NCI-H2029 (cell line): Measurements from ENCODE around the gene IGLL5.

Experiments used
- DNase-seq: peaks from one replicate; lab custom pipeline; 2025; lab: John Stamatoyannopoulos, UW

Gene IGLL5

DNA sequence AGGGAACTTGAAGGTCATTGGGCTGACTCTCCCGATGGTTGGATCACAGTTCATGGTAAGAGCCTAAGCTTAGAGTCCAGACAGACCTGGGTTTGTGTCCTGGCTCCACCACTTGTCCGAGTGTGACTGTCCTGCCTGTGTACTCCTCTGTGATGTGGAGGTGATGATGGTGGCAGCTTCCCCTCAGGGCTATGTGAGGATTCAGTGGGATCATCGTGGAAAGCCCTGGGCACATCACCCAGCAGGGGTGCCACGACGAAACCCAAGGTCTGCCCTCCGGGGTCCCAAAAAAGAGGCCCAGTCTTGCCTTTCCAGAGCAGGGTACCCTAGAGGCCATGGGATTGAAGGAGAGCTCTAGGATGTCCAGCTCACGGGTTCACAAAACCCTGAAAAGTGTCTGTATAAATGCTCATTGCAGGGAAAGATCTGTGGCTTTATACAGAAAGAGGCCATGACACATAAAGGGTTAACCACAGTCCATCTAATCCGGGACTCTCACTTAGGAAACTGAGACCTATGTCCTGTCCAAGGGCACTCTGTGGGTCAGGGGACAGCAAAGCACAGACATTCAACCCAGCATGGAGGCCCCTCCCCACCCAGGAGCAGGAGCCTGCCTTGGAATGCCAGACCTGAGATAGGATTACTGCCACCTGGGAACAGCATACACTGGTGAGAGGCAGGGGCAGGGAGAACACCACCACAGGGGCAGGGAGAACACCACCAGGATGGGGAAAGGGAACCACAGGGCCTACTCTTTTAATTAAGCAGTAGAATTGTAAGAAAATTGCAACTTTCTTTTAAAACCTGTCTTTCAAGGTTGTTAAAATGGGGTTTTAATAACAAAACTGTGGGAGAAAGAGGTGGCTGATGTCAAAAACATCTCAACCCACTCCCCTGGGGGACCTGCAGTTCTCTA is 51.3 kb downstream of the IGLL5 start:
- no peak for DNase-seq

- DNase-seq, result no peak
These were observed 52.2 kb downstream of the IGLL5 start for GRCh38 chr22:22939588-22940368.

GRCh38 chr22:22940961-22941605 is 53.5 kb downstream of the IGLL5 start:
- no peak for DNase-seq

DNA sequence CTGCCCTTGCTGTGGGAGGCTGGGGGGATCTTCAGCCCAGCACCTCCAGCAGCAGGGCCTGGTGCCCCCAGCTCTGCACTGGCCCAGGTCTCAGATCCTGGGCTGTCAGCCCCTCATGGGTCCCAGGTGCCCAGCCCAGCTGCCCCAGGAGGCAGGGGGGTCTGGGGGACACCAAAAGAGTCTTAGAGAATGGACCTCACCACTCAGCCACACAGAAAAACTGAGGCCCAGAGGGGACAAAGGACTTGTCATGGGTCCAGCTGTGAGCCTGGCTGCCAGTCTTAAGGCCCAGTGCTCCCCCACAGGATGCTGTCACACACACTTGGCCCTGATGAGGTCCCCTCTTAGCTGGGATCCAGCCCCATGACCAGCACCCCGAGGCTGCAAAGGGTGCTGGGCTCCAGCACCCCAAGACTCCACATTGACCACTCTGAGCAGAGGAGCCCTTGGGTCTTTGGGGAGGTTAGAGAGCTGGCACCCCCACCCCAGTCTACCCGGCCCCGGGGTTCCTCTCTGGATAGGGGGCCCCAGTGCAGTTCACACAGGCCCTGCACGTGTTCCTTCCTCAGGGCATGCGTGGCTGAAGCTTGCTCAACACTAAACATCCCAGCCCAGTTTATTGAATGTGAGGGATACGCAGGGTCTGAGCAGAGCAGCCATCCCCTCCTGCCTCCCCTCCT is 54.4 kb downstream of the IGLL5 start:
- DNase-seq, result no peak

DNA sequence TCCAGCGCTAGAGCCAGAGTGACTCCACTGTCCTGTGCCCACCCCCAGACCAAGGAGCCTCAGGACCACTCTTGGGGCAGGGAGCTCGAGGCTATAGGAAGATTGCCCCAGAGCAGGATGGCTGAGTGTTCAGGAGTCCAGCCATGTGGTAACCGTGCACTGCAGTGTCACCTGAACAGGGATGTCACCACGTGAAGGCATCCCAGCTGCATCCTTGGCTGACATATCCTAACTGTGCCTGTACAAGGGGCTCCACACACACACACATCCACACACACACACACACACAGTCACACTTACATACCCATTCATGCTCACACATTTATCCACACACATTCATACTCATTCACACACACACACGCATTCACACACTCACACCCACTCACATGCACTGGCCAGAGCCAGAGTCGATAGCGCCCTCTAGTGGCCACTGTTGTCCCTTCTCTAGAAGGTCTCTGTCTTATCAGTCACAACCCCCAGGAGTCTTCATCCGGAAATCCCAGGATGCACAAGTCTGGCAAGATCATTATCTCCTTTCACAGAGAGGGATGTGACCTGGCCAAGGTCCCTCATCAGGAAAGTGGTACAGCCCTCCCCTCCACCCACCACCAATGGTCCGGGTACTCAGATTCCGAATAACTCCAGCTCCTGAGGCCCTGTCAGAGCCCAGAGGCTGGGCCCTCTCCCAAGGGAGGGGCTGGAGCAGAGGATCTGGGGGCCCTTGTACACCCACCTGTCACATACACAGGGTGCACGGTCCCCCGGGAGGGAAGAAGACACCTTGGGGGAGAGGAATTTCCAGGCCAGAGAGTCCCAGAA is 55.1 kb downstream of the IGLL5 start:
- DNase-seq, result peak; percentile 48

GRCh38 chr22:22943521-22944267 is 56.1 kb downstream of the IGLL5 start:
- DNase-seq, result no peak

GRCh38 chr22:22944268-22944985 is 56.8 kb downstream of the IGLL5 start:
- DNase-seq, result no peak

- DNase-seq, result no peak
These were observed 57.6 kb downstream of the IGLL5 start for GRCh38 chr22:22945195-22945594.
